Stimulated activated CD8-positive, alpha-beta memory T cell treated with anti-CD3 and anti-CD28 coated beads, Interleukin-4, amount 100 ng/mL, for 48 hours (primary cell): Measurements from ENCODE around the gene LINC01488.

ENCODE experiments used
- DNase-seq: peaks from one replicate; pipeline ENCODE4 v3.0.0-alpha.2; 2020

The LINC01488 gene

DNA sequence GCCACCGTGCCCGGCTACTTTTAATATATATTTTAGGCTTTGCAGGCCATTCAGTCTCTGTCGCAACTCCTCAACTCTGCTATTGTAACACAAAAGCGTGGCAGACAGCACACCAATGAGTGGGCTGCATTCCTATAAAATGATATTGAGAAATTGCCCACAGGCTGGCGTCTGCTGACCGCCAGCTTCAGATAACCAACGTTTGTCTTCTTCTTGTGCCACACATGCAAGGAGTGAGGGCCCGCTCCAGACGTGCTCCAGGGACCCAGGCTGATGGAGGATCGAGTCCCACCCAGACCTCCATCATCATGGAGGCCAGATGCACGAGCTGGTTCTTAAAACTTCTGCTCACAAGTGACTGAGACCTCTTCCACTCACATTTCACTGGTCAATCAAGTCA is 35.4 kb upstream of the LINC01488 start:
- no peak for DNase-seq

DNA sequence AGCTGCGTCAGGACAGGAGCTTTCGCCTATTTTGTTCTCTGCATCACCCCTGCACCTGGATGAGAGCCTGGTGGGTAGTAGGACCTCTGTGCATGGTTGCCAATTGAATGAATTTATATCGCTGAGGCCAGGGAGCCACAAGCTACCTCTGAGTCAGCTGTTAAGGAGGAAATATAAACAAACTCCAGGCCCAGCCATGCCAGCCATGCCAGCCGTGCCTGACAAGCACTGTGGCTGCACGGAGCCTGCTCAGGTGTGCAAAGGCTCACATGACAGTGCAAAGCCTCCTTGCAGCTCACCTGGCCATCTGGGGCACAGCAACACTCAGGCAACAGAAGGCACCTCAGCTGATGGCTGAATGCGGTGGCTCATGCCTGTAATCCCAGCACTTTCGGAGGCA is 33.7 kb upstream of the LINC01488 start:
- no peak for DNase-seq

- DNase-seq: no peak
Measured at GRCh38 chr11:69448471-69449284, 32.8 kb upstream of the LINC01488 start.

DNA sequence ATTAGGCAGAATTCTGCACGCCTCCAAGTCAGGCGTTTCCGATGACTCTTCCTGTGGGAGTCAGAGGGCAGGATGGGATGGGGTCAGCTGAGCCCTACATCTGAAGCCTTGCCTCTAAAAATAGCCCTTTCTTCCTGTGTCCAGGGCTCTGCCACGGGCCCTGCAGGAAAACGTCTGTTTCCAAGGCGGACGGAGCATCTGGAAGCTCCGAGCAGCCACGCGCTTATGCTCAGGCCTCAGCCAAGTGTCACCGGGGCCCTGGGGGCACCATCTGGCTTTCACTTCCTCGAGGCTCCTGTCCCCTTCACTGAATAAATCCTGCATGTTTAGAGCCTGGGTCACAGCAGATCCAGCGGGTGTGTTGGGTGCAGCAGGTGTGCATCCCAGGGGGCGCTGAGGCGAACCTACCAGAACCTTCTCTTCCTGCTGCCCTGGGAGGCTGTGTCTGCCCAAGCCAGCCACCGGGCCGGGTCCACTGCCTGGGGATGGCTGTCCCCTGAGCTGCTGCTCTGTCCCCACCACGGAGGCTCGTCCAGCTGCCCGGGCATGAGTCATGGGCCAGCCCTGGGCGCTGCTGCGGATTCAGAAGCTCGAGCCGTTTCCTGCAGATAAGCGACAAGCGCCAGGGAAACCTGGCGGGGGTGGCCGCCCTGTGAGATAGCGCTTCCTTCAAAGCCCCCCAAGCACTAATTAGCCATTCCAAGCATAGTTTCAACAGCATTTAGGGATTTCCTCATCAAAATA is 32.0 kb upstream of the LINC01488 start:
- no peak for DNase-seq

DNA sequence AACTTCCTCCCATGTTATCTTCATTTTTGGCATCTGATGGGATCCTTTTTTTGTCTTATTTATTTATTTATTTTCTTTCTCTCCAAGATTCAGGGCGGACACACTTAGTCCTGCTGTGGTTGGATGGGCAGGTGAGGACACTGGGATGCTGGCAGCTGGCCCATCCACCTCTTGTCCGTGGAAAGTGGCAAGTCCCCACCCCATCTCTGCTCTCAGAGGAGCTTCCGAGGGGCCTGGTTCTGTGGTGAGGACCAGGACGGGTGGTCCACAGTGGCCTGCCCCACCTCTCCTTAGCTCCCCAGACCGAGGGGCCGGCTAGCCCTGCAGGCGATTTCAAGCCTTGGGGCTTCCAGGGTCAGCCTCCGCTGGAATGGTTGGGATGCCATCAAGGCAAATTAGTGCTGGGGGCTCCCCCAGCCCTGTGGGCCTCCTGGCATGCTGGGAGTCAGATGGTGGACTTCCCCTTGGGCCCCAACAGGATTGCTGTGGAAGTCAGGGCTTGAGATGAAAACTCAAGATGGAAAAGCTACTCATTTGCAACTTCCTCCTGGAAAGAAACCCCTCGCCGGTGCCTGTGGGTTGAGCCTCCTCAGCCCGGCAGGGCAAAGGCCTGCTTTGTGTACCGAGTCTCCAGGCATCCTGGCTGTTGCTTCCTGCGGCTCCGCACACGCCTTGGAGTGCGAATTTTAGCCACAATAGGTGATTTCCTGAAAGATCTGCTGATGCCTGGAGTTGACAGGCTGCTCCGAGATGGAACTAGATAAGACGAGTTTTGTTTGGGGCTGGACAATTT is 31.2 kb upstream of the LINC01488 start:
- DNase-seq: no peak

- no peak for DNase-seq
Measured at GRCh38 chr11:69450857-69451220, 30.6 kb upstream of the LINC01488 start.

DNA sequence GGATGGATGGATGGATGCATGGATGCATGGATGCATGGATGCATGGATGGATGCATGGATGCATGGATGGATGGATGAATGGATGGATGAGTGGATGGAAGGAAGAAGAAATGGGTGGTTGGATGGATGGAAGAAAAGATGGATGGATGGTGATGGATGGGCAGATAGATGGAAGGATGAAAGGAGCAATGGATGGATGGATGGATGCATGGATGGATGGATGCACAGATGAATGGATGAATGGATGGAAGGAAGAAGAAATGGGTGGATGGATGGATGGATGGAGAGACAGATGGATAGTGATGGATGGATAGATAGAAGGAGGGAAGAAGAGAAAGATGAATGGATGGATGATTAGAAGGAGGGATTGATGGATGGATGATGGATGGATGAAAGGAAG is 30.2 kb upstream of the LINC01488 start:
- DNase-seq: no peak

DNA sequence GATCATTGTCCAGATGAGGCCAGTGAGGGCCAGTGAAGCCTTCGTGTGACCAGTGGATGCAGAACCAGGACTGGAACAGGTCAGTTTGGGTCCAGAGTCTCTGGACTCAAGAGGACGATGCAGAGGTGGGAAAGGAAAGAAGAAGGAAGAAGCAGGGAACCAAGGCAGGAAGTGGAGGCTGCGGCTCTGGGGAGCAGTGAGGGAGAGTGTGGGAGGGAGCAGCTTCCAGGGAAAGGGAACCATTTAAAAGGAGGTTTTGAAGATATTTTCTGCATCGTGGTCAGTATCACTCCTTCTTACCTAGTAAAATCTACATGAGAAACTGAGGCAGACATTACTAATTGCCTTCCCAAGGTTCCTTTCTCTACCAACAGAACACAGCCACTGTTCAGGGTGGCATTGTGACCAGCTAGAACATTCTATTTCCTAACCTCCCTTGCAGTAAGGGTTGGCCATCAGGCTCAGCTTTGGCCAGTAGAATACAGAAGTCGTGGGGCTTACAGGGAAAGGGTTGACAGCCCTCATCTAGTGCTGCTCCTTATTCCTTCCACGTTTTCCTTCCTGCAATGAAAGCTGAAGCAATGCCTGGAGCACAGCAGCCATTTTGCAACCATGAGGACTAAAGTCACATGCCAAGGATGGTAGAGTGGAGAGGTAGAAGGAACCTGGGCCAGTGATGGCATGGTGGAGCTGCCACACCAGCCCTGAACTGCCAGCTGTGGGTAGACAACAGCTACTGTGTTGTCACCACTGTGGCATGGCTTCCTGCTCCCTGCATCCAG is 29.1 kb upstream of the LINC01488 start:
- no peak for DNase-seq

DNA sequence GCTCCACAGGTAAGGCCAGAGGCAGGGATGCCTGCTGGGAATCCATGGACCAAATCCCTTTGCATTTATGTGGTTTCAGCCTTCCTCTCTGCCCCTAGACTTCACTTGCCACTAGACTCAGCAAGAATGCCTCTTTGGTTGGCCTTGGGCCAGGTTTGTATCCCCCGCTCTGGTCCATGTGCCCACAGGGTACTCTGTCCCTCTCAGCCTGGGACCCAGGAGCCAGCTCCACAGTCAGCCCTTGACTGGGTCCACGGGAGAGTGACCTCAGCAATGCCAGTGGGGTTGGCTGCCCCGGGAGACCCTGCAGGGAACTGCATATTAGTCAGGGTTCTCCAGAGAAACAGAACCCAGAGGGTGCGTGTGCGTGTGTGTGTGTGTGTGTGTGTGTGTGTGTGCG is 28.3 kb upstream of the LINC01488 start:
- DNase-seq: no peak

DNA sequence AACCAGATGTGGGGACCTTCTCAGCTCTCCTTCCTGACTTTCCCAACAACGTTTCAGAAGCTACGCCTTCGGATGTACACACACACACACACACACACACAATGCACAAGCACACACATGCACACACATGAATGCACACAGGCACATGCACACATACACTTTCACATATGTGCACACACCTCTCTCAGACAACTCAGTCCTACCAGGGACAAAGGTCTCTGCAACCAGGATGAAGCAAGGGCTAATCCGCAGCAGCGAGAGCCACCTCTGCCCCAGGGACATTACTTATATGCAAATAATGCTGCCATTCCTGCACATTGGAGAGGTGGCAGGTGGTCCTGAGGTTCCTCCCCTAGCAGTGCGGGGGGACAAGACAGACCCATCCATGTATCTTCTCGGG is 27.4 kb upstream of the LINC01488 start:
- no peak for DNase-seq

GRCh38 chr11:69455969-69456368 is 25.5 kb upstream of the LINC01488 start:
- DNase-seq: no peak

GRCh38 chr11:69456712-69457111 is 24.8 kb upstream of the LINC01488 start:
- no peak for DNase-seq

DNA sequence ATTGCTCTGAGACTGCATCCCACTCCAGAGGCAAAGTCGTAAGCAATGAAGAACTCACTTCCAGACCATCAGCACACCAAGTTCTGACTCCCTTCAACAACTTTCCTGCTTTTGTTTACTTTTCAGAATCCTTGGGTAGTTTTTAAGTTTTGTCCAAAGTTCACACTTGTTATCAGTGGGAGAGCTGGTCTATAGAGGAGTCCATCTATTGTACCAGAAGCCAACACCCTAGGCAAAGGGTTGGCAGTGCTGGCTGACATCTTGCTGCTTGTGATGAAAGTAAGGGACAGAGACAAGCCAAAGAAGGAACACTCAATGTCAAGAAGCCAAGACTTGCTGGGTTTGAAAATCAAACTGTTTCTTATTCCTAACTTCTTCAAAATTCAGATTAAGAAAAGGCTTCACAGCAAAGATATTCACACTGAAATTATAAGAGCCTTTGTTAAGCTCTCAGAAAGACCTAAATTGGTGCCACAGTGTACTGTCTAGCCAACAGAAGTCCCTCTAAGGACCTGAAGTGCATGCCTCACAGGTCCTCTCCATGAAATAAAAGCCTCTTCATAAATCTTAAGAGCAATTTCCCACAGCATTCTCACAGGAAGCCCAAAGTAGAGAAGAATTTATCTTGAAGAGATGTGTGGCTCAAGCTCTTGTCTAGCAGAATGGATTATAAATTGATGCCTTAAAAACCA is 21.5 kb upstream of the LINC01488 start:
- DNase-seq: no peak

DNA sequence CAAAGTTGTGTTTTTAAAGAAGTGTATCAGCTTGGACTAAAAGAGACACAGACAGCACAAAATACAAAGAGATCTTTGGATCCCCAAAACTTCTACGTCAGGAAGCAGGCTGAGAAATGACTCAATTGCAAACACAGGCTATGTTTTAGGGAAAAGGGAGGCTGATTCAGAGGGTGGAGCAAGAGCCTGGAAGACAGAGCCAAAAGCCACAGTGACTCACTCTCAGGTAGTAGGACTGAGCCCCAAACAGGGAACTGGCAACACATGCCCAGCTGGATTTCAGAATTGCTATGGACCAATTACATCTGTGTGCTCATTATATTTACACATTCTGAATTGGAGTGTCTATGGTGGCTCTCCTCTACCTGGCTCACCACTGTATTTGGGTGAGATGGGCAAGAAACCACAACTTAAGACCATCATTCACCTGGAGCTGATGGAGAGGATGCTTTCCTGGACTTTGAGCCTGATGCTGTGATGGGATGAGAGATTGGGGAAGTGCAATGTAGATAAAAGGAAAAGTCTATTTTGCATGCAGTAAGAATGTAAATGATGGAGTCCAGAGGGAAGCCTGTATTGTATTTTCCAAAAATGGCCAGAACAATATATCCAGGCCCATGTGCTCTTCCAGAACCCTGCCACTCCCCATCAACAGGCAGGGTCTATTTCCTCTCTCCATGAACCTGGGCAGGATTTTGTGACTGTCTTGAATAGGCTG is 20.8 kb upstream of the LINC01488 start:
- DNase-seq: no peak

GRCh38 chr11:69461272-69461962 is 20.0 kb upstream of the LINC01488 start:
- no peak for DNase-seq

- no peak for DNase-seq
Measured at GRCh38 chr11:69462106-69462951, 19.1 kb upstream of the LINC01488 start.

- DNase-seq: no peak
Measured at GRCh38 chr11:69463181-69463994, 18.1 kb upstream of the LINC01488 start.

GRCh38 chr11:69463995-69464960 is 17.2 kb upstream of the LINC01488 start:
- DNase-seq: no peak
